Activated gamma-delta T cell (primary cell): ENCODE data around the gene WNK4.

Experiments used
- DNase-seq: peaks from one replicate; lab custom pipeline; 2025; lab: John Stamatoyannopoulos, UW

The WNK4 gene

DNA sequence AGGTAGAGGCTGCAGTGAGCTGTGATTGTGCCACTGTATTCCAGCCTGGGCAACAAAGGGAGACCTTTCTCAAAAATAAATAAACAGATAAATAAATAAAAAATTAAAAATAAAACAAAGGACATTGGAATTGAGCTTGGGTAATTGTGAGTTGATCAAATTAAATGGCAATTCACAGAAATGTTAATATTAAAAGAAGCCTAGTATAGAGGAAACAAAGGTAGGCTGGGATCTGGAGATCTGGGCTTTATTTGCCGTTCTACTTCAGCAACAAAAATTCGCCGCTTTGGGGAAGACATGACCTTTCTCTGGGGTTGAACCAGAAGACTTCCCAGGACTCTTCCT, 7.5 kb upstream of the WNK4 start:
- DNase-seq = no peak

DNA sequence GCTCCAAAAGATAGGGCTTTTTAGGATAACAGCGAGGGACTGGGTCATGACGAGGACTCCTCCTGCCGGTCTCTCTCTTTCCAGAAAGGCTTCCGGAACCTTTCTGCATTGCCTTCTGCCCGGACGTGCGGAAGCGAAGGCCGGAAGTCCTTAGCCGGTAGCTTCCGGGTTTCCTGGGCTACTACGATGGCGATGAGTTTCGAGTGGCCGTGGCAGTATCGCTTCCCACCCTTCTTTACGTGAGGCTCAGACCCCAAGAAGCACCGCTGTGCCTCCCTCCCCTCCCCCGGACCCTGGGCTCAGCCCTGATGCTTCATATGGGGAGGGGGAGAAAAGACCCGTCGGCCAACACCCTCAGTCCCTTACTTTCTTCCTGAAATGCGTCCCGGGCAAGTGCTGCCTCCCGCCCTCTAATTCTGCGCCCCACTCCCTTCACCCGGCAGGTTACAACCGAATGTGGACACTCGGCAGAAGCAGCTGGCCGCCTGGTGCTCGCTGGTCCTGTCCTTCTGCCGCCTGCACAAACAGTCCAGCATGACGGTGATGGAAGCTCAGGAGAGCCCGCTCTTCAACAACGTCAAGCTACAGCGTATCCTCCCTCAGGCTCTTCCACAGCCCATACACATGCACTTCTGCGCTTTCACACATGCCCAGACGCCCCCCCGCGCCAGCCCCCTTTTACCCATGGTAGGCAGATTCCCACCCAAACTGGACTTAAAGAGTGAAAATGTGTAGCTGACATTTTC, 6.9 kb upstream of the WNK4 start, which contains the start of gene VPS25:
VPS25 (plus strand) TSS at position 160 of the 746 bp plus-strand sequence; CDS start at position 187, 27 bp downstream.
- no peak for DNase-seq

DNA sequence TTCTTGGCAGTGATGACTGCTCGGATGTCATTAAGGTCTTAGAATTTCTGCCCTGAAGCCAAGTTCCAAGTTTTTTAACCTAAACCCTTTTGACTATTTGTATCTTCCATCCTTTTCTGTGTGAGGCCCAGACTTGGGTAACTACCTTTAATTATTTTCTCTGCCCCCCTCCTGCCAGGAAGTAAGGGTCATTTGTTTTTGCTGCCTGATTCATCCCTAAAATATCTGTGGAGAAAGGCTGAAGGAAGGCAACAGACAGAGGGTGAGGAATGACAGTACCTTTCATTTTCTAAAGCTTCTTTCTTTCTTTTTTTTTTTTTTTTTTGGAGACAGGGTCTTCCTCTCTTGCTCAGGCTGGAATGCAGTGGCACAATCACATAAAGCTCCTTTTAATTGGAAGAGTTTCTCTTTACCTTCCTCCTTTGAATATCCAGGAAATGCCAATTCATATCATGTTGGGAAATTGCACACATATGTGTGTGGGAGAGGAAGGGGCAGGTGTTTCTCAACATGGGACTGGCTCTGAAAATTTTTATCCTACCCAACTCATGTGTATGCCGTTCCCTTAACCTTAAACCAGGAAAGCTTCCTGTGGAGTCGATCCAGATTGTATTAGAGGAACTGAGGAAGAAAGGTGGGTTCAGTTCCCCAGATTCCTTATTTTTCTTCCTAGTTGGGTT, 6.2 kb upstream of the WNK4 start:
- no peak for DNase-seq

DNA sequence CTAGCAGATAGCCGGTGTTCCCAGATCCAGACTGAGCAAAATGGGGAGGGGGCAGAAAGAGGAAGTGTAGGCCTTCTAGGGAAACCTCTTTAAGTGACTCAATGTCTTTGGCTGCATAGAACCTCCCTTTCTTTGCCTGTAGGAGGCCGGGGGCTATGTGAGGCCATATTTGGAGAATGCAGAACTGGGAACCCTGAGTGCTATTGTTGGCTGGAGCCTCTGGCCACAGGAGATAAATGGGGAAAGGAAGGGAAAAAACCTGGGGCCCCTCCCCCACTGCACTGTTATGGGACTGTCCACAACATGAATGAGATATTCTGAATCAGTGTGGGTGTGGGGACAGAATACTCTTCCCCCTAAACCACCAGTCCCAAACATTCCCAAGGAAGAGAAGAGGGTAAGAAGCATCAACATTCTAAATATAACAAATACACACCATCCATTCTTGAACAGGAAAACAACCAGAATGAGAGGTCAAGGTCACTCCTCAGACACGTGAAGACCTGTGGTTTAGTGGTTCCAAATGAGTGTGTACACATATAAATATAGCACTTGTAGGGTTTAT, 4.8 kb upstream of the WNK4 start:
- no peak for DNase-seq

DNA sequence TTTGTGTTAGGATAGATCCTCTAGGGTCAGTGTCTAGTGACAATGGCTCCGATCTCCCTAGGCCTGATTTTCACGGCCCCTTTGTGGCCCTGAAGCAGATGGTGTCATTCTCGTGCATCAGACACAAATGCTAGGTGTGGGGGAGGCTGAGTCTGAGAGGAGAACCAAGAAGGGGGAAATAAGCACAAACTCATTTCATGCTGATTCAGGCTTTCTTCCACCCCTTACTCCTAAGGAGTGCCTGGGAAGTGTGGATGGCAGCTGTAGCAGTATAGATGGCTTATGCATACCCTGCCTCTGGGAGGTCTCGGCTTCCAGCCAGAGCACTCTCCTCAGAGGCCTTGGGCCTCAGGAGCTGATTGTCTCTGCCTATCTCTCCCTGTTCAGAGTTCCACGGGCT, 1.8 kb upstream of the WNK4 start:
- no peak for DNase-seq

DNA sequence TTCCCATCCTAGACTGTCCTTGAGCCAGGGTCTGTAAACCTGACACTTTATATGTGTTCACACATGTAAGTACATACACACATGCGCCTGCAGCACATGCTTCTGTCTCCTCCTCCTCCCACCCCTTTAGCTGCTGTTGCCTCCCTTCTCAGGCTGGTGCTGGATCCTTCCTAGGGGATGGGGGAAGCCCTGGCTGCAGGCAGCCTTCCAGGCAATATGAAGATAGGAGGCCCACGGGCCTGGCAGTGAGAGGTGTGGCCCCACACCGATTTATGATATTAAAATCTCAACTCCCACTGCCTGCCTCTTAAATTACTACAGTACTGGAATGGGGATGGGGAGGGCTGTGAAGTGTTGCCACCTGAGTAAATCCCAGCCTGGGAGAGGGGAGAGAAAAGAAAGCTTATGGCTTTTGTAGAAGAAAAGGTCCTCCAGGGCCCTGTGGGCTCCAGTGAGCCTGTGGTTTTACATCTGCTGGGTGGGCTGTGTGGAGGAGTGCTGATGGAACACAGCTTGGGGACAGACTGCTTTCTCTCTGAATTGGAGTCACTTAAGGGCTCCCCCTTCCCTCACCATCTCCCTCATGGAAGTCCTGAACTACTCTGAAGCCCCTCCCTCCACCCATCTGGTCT, 990 bp upstream of the WNK4 start:
- no peak for DNase-seq

DNA sequence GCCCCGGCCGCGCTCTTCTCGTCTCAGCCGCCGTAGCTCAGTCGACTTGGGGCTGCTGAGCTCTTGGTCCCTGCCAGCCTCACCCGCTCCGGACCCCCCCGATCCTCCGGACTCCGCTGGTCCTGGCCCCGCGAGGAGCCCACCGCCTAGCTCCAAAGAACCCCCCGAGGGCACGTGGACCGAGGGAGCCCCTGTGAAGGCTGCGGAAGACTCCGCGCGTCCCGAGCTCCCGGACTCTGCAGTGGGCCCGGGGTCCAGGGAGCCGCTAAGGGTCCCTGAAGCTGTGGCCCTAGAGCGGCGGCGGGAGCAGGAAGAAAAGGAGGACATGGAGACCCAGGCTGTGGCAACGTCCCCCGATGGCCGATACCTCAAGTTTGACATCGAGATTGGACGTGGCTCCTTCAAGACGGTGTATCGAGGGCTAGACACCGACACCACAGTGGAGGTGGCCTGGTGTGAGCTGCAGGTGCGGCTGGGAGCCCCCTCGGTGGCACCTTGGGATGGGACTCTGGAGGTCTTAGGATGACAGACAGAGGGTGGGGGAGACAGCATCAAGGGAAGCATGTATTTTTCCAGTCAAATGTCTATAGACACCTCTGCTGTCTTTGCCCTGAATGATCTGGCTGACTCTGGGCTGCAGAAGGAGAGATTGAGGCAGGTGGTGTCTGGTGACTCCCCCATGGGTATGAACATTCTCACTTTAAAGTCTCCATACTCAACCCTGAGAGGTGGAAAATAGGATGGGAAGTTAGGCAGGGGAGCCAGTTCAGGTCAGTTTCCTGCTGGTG, 635 bp downstream of the WNK4 start:
- no peak for DNase-seq

DNA sequence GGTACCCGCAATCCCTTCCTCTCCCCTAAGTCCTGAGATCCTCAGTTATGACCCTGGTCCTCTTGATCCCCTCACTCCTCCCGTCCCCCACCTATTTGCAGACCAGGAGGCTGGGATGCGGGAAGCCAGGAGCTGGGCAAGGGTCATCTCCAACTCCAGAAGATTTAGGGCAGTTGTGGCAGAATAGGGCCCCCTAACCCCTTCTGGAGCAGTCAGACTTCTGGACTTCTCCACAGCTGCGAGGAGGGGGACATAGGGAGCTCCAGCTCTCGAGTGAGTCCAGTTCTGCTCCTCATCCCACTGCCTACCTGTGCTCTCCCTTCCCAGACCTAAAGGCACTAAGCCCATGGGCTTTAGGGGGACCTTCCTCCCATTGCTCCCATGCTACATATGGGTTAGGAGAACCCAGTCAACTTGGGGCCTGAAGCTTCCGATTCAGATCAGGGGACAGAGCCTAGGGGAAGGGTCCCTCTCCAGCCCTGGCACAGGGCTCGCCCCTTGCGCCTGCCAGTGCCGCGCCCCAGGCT, 1.3 kb downstream of the WNK4 start:
- no peak for DNase-seq

DNA sequence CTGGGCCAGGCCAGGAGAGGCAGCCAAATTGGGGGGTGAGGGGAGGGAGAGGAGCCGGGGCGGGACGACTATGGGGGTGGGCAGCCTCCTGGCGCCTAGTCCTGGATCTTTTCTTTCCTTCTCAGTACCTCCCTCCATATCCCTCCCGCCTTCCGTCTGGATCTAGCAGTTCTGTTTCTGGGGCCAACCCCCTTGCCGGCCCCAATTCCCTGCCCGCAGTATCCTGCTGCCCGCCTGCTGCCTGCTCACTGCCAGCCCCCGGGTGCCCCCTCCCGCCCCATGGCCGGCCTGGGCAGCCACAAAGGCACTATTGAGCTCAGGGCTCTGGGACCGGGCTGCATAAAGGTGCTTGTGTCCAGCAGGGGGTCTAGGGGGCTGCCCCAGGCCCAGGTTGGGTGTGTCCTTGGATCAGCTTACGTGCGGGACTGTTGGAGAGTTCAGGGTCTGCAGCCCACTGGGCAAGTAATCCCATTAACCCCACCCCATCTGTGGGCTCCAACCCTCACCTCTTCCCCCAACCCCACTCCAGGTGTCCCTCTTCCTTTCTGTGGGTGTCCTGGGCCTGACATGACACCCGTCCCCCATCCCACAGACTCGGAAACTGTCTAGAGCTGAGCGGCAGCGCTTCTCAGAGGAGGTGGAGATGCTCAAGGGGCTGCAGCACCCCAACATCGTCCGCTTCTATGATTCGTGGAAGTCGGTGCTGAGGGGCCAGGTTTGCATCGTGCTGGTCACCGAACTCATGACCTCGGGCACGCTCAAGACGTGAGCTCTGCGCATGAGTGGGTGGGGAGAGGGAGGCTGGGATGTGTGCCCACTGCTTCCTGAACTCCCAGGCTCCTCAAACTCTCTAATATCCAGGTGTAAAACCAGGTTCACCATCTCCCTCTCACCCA, 2.0 kb downstream of the WNK4 start:
- DNase-seq = no peak

DNA sequence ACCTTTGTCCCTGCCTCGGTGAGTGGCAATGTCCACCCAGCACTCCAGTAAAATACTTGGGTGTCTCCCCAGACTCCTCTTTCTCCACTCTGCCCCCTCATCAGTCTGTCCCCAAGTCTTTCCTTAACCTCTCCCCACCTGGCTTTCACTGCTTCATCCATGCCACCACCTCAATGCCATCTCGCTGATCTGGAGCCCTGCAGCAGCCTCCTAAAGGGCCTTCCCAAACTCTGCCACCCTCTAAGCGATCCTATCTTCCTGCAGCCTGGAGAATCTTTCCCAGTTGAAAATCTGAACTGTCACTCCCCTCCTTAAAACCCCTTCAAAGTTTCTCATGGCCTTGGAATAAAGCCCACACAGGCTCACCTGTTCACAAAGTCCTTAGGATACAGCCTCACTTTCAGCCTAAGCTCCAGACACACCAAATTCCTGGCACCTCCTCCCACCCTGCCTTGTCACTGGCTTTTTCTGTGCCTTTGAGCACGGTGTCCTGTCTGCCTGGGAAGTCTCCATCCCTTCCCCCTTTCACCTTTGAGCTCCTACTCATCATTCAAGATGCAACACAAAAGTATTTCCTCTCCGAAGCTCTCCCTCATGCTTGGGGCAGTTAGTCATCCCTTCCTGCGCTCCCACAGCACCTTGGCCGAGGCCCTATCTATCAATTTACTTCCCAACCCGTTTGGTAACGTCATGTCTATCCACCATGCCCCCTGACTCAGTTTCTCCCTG, 2.8 kb downstream of the WNK4 start:
- no peak for DNase-seq

DNA sequence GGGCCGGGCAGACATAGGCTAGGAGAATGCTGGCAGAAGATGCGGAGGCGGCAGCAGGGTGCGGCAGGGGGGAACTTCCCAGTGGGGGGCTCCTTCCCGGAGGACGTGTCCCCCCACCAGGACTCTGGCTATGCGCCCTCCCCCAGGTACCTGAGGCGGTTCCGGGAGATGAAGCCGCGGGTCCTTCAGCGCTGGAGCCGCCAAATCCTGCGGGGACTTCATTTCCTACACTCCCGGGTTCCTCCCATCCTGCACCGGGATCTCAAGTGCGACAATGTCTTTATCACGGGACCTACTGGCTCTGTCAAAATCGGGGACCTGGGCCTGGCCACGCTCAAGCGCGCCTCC, 3.4 kb downstream of the WNK4 start:
- DNase-seq = no peak

DNA sequence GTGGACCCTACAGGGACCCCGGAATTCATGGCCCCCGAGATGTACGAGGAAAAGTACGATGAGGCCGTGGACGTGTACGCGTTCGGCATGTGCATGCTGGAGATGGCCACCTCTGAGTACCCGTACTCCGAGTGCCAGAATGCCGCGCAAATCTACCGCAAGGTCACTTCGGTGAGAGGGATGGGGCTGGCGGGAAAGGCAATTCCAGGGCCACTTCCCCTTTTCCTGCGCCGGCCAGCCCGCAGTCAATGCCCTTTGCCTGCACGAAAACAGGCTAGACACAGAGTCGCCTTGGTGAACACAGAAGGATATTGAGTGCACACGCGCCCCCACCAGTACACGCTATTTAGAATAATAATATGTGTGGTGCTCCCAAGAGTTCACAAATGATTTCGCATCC, 4.0 kb downstream of the WNK4 start:
- DNase-seq = no peak

DNA sequence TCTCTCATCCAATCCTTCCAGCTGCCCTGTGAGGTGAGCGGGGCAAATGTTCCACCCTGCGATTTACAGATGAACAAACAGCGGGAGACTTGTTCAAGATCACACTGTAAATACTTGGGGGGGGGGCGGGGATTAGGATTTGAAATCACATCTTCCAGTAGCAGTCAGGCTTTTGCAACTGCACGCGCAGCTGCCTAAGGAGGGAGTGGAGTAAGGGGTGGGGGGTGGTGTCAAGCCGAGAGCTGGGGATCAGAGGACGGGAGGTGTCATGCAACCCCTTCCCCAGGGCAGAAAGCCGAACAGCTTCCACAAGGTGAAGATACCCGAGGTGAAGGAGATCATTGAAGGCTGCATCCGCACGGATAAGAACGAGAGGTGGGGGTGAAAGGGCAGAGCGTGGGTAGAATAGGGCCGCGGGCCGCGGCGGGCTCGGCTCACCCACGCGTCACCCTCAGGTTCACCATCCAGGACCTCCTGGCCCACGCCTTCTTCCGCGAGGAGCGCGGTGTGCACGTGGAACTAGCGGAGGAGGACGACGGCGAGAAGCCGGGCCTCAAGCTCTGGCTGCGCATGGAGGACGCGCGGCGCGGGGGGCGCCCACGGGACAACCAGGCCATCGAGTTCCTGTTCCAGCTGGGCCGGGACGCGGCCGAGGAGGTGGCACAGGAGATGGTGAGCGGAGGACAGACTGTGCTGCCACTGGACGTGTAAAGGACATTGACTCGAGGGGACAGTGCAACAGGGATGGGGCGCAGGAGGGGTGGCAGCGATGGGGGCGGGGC, 4.6 kb downstream of the WNK4 start:
- DNase-seq = no peak

DNA sequence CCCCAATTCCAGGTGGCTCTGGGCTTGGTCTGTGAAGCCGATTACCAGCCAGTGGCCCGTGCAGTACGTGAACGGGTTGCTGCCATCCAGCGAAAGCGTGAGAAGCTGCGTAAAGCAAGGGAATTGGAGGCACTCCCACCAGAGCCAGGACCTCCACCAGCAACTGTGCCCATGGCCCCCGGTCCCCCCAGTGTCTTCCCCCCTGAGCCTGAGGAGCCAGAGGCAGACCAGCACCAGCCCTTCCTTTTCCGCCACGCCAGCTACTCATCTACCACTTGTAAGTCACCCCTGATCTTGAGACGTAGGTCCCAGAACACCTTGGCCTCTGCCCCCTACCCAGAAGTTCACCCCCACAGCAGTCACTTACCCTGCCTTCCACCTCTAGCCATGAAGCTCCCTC, 6.9 kb downstream of the WNK4 start:
- no peak for DNase-seq

DNA sequence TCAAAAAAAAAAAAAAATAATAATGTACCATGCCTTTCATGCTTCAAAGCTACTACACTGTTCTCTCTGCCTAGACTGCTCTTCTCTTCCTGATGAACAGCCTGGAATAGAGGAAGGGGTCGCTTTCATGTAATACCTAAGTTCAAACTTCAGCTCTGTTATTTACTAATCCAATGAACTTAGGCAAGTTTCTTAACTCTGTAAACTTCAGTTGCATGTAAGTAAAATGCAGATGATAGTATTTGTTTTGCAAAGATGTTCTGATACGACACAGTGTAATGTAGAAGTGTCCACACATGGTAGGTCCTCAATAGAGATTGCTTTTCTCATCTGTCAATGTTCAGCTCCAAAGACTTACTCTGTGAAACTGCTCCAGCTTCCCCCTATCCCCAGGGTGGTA, 11.5 kb downstream of the WNK4 start:
- DNase-seq = no peak

DNA sequence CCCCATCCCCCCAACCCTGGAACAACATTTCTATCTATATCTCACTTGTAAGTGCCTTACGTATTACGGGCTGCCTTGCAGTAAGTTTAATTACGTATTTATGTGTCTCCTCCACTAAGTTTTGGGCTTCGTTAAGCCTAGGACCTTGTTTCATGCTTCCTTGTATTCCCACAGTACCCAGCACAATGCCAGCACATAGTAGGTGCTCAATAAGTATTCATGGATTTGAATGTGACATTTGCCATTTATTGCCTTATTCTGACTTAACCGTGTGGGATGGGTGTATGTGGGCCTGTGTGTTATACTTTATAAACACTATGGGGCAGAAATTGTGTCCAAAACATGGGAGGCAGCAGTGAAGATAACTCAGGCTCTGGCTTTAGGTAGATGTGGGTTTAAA, 12.1 kb downstream of the WNK4 start:
- DNase-seq = no peak

DNA sequence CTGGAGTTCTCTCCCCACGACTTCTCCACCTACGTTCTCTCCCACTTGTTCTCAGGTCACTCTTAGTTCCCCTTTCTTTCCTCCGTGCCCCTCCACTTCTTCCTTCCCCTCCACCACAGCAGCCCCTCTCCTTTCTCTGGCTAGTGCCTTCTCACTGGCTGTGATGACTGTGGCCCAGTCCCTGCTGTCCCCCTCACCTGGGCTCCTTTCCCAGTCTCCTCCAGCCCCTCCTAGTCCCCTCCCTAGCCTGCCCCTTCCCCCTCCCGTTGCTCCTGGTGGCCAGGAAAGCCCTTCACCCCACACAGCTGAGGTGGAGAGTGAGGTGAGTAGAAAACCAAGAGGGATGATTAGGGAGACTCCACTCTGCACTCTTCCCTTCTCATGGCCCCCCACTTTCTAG, 14.7 kb downstream of the WNK4 start:
- DNase-seq = no peak

DNA sequence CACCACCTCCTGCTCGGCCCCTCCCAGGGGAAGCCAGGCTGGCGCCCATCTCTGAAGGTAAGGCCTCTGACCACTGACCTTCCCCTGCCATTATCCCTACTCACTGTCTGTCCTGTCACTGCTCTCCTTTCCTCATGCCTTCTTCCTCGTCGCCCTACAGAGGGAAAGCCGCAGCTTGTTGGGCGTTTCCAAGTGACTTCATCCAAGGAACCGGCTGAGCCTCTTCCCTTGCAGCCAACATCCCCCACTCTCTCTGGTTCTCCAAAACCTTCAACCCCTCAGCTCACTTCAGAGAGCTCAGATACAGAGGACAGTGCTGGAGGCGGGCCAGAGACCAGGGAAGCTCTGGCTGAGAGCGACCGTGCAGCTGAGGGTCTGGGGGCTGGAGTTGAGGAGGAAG, 15.1 kb downstream of the WNK4 start:
- DNase-seq = no peak

DNA sequence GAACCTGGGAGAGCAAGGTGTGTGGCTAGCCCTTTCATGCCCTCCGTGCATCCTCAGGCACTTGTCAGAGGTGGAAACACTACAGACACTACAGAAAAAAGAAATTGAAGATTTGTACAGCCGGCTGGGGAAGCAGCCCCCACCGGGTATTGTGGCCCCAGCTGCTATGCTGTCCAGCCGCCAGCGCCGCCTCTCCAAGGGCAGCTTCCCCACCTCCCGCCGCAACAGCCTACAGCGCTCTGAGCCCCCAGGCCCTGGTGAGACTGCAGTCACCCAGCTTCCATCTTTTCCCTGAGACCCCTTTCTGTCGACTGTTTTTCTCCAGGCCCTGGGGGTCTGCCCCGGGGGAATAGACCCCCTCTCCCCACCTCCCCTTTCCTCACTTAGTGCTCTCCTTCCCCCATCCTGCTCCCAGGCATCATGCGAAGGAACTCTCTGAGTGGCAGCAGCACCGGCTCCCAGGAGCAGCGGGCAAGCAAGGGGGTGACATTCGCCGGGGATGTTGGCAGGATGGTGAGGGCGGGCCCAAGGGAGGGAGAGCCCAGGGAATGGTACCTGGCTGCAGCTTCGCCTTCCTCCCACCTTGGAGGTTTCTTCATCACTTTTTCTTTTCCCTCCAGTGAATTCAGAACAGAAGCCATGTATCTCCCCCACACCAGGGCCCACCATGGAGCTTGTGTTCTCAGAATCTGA, 15.8 kb downstream of the WNK4 start:
- DNase-seq = no peak
